Right renal cortex interstitium (tissue), 3 donors: ENCODE measurements around the gene HLA-DRA. TPM values are rescaled to one million over a fixed set of nuclear protein-coding genes. Genes with fewer than 3 reads are reported as not detected.
"Not testable (repeated sequence)": the region's sequence is repeated elsewhere in the genome, so short reads cannot be mapped to it uniquely, and the experiment has no call there.

Experiments
- DNase-seq, 3 donors: peaks; one replicate each; pipeline ENCODE4 v3.0.0-alpha.2; 2013; ENCODE audit warnings: low read depth in 3 of 3, low spot score in 2 of 3
- polyA plus RNA-seq, 3 donors: library from polyadenylated mRNA; unstranded; fragments of 120-200 nt; gene quantifications; one replicate each; pipeline ENCODE4 v1.2.1, GENCODE V29; 2013; ENCODE audit not compliant: insufficient read length in 3 of 3

HLA-DRA gene
- polyA plus RNA-seq, 3 donors: 91.8 to 110 (median 108) TPM

- DNase-seq: no peak
These were observed 9.5 kb upstream of the HLA-DRA start for GRCh38 chr6:32430179-32430578.

DNA sequence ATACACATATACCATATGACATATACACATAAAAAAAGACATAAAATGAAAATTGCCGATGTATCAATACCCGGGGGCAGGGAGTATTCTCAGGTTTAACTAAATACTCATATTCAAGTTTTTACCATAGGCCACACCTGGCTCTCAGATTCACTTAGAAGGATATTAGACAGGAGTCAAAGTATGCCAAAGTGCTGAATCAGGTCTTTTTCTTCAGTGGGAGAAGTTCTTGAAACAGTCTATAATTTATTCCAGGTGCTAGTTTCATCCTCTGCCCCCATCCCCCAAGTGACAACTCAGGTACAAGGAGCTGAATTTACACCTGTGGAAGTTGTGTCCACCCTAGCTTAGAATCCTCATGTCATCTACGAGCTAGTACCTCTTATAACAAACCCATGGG is 8.5 kb upstream of the HLA-DRA start:
- DNase-seq: no peak

DNA sequence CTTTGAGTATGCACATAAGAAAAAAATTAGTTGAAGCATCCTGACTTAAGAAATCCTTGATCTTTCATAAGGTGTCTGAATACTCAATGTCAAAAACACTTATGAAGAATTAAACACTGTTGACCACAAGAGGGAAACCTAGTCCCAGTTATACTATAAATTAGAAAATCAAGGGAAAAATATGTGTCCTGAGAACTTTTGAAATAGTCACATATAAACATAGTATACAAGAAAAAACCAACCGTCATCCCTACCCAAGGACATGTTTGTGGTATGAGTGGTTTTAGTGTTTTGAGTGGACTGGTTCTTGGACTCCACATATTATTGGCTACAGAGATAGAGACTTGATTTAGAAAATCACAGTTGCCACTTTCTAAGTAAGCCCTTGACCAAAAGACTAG is 7.6 kb upstream of the HLA-DRA start:
- peak in 1 of 3 donors; percentile 20 for DNase-seq

- DNase-seq: not testable (repeated sequence)
These were observed 5.7 kb upstream of the HLA-DRA start for GRCh38 chr6:32433950-32434349.

- no peak for DNase-seq
These were observed 3.5 kb upstream of the HLA-DRA start for GRCh38 chr6:32436186-32436585.

DNA sequence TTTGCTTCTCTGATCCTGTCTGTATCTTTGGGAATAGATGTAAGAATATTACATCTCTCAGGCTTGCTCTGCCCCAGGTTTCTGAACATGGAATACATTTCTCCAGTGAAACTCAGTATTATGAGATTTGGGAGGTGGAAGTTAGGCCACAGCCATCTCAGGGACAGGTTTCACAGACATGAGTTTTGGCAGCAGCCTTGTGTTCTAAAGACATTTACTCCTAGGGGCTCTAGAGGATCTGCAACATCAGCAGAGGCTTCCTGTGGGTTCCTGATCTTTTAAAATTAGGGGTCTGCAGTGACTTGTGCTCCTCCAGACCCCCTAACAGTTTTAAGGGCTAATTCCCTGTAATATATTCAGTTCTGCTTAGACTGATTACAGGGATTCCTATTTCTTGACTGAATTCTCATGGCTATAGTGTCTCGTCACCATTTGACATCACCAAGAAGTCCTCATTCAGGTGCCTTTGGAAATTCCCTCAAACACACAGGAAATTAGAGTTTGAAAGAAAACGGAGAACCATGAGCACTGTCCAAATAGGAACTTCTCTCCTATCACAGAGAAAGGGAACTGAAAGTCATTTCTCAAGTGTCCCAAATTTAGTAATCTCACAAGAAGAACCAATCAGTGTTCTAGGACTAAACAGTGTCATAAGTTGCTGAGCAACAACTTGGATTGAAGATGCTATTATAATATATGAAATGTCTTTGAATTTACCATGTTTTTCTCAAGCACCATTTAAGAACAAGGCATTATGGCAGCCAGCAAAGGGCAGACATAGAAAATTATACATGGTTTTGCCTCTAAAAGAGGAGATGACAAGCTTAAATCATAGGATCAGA is 2.5 kb upstream of the HLA-DRA start:
- no peak for DNase-seq

DNA sequence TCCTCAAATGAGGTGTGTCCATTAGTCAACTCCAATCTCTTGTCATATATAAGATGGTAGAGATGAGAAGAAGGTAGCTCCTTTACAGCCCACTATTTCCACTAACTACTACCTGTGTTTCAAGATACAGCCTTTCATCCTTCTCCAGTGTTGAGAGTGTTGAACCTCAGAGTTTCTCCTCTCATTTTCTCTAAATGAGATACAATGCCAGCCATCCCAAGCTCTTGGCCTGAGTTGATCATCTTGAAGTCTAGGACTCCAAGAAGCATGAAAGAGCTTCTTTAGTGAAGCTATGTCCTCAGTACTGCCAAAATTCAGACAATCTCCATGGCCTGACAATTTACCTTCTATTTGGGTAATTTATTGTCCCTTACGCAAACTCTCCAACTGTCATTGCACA is 548 bp upstream of the HLA-DRA start:
- DNase-seq: no peak

DNA sequence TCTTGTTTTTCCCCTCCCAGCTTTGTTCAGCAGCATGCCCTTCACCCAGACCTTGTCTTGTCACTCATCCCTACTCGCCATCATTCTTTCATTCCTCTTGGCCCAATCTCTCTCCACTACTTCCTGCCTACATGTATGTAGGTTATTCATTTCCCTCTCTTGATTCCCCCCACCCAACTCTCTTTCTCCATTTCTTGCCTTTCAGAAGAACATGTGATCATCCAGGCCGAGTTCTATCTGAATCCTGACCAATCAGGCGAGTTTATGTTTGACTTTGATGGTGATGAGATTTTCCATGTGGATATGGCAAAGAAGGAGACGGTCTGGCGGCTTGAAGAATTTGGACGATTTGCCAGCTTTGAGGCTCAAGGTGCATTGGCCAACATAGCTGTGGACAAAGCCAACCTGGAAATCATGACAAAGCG is 2.6 kb downstream of the HLA-DRA start:
- DNase-seq: no peak

DNA sequence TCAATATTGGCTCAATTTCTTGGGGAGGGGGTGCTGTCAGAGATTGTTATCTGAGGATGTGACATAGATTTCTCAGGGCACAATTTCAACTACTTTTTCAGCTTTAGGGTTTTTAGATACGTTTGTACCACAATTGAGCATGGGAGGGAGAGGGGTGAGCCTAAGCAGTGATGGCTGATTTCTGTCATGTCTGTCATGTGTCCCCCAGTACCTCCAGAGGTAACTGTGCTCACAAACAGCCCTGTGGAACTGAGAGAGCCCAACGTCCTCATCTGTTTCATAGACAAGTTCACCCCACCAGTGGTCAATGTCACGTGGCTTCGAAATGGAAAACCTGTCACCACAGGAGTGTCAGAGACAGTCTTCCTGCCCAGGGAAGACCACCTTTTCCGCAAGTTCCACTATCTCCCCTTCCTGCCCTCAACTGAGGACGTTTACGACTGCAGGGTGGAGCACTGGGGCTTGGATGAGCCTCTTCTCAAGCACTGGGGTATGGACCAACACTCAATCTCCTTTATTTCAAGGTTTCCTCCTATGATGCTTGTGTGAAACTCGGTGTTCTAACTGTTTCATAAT is 3.4 kb downstream of the HLA-DRA start:
- DNase-seq: no peak

GRCh38 chr6:32444433-32444832 is 4.7 kb downstream of the HLA-DRA start:
- no peak for DNase-seq

- no peak for DNase-seq
These were observed 5.7 kb downstream of the HLA-DRA start for GRCh38 chr6:32445321-32445854.

DNA sequence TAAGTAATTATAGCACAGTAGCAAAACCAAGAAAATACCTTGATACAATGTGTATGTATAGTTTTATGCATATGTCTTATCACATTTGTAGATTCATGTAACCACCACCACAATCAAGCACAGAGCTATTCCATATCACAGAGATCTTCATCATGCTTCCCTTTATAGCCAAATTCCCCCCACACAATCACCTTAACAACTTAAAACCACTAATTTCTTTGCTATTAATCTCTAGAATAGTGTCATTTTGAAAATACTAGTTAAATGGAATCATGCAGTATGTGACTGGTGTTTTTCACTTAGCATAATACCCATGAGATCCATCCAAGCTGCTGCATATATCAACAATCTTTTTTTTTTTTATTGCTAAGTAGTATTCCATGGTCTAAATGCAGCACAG is 8.2 kb downstream of the HLA-DRA start:
- no peak for DNase-seq

- no peak for DNase-seq
These were observed 9.5 kb downstream of the HLA-DRA start for GRCh38 chr6:32449088-32449736.

DNA sequence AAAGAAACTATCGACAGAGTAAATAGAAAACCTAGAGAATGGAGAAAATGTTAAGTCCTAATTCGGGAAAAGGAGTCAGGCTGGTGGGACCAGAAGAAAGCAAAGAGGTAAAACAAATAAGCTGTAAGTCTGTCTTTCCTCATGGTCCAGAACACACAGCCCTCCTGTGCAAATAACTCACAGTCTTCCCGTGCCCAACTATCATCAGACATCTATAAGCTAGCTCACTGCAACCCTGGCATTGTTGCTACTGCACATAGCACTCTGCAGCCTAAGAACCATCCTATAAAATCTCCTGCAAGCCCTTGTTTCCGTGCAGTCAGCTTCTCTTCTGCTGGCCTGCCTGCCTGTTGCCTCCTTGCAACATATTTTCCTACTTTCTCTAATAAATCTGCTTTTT is 17.4 kb downstream of the HLA-DRA start:
- DNase-seq: no peak

DNA sequence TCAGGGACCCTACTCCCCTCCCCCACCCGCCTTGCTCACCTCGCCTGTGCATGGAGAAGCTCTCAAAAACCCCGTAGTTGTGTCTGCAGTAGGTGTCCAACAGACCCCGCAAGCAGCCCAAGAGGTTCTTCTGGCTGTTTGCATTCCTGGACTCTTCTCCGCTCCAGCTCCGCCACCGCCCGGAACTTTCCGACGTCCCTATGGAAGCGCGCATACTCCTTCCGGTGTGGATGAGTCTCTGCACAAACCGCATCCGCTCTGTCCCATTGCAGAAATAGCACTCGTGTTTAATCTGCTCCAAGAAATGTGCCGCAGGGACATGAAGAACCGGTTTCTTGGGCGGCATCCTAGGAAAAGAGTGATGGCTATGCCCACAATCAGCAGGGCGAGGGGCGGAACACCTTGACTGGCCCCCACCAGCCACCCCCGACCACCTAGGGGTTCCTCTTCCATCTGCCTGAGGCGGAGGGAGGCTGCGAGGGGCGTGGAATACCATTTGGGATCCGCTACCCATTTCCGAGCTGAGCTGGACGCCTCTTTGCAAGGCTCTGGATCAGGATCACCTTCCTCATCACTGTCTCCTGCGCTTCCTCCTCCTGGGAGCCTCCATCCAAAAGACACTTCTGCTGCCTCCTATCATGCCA is 20.2 kb downstream of the HLA-DRA start:
- no peak for DNase-seq

DNA sequence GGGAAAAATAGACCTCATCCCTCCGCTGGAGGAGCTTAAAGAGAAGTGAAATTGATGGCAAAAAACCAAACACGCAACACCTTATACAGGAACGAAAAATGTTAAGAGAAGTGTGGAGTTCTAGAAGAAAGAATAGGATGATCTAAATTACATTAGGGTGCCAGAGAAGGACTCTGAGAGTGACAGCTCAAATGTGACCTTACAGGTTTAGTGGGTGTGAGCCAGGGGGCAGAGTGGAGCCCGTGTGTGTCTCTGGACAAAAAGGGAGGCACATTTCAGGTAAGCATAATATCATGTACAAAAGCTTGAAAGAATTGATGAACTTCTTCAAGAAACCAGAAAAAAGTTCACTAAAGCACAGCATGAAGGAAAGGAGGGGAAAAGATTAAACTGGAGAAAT is 20.8 kb downstream of the HLA-DRA start:
- no peak for DNase-seq

DNA sequence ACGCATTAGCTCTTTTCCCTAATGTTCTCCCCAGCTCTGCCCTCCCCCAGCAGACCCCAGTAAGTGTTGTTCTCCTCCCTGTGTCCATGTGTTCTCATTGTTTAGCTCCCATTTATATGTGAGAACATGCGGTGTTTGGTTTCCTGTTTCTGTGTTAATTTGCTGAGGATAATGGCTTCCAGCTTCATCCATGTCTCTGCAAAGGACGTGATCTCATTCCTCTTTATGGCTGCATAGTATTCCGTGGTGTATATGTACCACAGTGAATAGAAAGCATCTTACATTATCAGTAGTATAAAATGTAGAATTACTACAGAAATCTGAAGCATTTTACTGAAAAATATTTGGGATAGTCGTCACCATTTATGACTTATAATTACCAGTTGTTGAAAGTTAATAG is 21.8 kb downstream of the HLA-DRA start:
- DNase-seq: no peak

- DNase-seq: no peak
These were observed 22.9 kb downstream of the HLA-DRA start for GRCh38 chr6:32462609-32463008.

DNA sequence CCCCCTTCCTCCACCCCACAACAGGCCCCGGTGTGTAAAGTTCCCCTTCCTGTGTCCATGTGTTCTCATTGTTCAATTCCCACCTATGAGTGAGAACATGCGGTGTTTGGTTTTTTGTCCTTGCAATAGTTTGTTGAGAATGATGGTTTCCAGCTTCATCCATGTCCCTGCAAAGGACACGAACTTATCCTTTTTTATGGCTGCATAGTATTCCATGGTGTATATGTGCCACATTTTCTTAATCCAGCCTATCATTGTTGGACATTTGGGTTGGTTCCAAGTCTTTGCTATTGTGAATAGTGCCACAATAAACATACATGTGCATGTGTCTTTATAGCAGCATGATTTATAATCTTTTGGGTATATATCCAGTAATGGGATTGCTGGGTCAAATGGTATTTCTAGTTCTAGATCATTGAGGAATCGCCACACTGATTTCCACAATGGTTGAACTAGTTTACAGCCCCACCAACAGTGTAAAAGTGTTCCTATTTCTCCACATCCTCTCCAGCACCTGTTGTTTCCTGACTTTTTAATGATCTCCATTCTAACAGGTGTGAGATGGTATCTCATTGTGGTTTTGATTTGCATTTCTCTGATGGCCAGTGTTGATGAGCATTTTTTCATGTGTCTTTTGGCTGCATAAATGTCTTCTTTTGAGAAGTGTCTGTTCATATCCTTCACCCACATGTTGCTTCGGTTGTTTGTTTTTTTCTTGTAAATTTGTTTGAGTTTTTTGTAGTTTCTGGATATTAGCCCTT is 28.2 kb downstream of the HLA-DRA start:
- not testable (repeated sequence) for DNase-seq

DNA sequence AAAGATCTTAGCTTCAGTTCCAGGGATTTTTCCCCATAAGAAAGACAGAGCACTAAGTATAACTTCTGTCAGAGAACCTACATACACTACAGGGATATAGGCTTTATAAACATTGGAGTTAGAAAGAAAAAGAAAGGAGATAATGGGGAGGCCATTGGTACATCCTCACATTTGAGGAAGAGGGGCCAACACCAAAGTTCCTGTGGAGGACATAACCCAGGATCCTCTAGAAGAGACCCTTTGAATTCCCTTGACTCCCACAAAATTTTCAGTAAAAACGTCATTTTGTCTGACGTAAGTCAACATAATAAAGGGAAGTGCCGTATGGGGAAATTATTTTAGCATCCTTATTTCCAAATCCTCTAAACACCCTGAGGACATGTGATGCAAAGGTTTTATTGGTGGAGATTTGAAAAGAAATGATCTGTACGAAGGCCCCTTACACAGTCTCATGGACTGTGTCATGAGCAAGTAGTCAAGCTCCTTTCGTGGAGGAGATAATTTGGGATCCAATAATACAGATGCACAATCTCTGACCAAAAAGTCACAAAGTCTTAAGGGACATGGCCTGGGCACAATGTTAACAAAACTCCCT is 33.2 kb downstream of the HLA-DRA start:
- DNase-seq: no peak
